Lower leg skin (tissue), 4 donors: ENCODE results near the gene CEP44. TPM values are rescaled to one million over a fixed set of nuclear protein-coding genes. Genes with fewer than 3 reads are reported as not detected.
A peak's percentile ranks its signal among the peaks of the same experiment; 100 is the strongest.

ENCODE experiments used
- DNase-seq, 2 donors: peaks; one replicate each; pipeline ENCODE4 v3.0.0-alpha.2; 2019; ENCODE audit warnings: low spot score in 2 of 2
- H3K4me3 ChIP-seq: fragments of 200-600 bp; sonication (generic); 2 replicates; pipeline ENCODE4 v1.5.1; 2017; ENCODE audit warnings: mild to moderate bottlenecking, low read depth; ENCODE audit not compliant: poor library complexity, severe bottlenecking
- POLR2A ChIP-seq, 2 donors: fragments of 450-650 bp; IDR thresholded peaks; one replicate each; pipeline ENCODE4 v1.6.1; 2016 to 2017; ENCODE audit warnings: antibody characterized with exemption in 2 of 2, mild to moderate bottlenecking in 1 of 2, moderate library complexity in 1 of 2
- WGBS, 2 donors: methylation state at CpG; one replicate each; pipeline ENCODE4 v1.1.5; 2018; 5-methylcytosine and 5-hydroxymethylcytosine counted together
- intact Hi-C: fragments of 100-400 bp; cut with DNase I; formaldehyde crosslinking; loops from one replicate; pipeline ENCODE4 v1.15.0; 2023; ENCODE audit warnings: low total_unique reads
- total RNA-seq, 4 donors: library from RNA; depleted of rRNA; stranded (reverse); fragments of >200 nt; gene quantifications; one replicate each; pipeline ENCODE4 v1.1.0, GENCODE V29; 2016
- TF ChIP-seq, protein P1 (sequence below), 3 donors: fragments of 450-650 bp; IDR thresholded peaks; one replicate each; pipeline ENCODE4 v1.5.1; 2016; ENCODE audit warnings: antibody characterized with exemption in 3 of 3, mild to moderate bottlenecking in 3 of 3, moderate library complexity in 2 of 3

Gene CEP44
- total RNA-seq, result 10 to 100 TPM; 10.2 to 32.5 (median 12.7) TPM

- intact Hi-C loops, result loop anchor here (10.0 kb wide), 1 partner anchor 1569 kb away; no protein-coding TSS in a partner anchor
- WGBS, 2 donors, result 0% methylated on average over 46 of the region's 52 CpGs
- peak within 1 kb of the TSS; percentile 78 for H3K4me3 ChIP-seq
- peak; percentile 61 to 93 for DNase-seq
- TF ChIP-seq POLR2A (IDR thresholded peaks at IDR 0.05), result no peak
- TF ChIP-seq, protein P1, sequence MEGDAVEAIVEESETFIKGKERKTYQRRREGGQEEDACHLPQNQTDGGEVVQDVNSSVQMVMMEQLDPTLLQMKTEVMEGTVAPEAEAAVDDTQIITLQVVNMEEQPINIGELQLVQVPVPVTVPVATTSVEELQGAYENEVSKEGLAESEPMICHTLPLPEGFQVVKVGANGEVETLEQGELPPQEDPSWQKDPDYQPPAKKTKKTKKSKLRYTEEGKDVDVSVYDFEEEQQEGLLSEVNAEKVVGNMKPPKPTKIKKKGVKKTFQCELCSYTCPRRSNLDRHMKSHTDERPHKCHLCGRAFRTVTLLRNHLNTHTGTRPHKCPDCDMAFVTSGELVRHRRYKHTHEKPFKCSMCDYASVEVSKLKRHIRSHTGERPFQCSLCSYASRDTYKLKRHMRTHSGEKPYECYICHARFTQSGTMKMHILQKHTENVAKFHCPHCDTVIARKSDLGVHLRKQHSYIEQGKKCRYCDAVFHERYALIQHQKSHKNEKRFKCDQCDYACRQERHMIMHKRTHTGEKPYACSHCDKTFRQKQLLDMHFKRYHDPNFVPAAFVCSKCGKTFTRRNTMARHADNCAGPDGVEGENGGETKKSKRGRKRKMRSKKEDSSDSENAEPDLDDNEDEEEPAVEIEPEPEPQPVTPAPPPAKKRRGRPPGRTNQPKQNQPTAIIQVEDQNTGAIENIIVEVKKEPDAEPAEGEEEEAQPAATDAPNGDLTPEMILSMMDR (IDR thresholded peaks at IDR 0.05), result no peak
Observed at GRCh38 chr4:174283507-174284471, at the start of gene CEP44, which contains the start of gene FBXO8. Gene CEP44 (plus strand): TSS chr4:174283911. CDS start chr4:174299122, 15,211 bp downstream. Gene FBXO8 (minus strand): TSS chr4:174283667. CDS start chr4:174263092, 20,575 bp downstream.

- no peak for TF ChIP-seq POLR2A (IDR thresholded peaks at IDR 0.05)
- intact Hi-C loops, result no loop called here
Observed at GRCh38 chr4:174236359-174236758, 47.4 kb upstream of the CEP44 start.

GRCh38 chr4:174241162-174241561, 42.5 kb upstream of the CEP44 start:
- no peak overlapping the region for H3K4me3 ChIP-seq
- no peak for TF ChIP-seq POLR2A (IDR thresholded peaks at IDR 0.05)
- TF ChIP-seq, protein P1 (IDR thresholded peaks at IDR 0.05), result no peak
- WGBS, 2 donors, result 78 to 91% methylated on average over 3 of the region's 3 CpGs
- intact Hi-C loops, result no loop called here
- no peak for DNase-seq

More at GRCh38 chr4:174236359-174236758, 47.4 kb upstream of the CEP44 start:
- WGBS, 2 donors, result 77 to 94% methylated on average over 3 of the region's 3 CpGs
- H3K4me3 ChIP-seq, result no peak overlapping the region
- no peak for DNase-seq

- intact Hi-C loops, result no loop called here
- H3K4me3 ChIP-seq, result no peak overlapping the region
- DNase-seq, result no peak
- 79 to 81% methylated on average over 1 of the region's 1 CpG for WGBS, 2 donors
- TF ChIP-seq, protein P1 (IDR thresholded peaks at IDR 0.05), result no peak
- no peak for TF ChIP-seq POLR2A (IDR thresholded peaks at IDR 0.05)
Observed at GRCh38 chr4:174244441-174244840, 39.3 kb upstream of the CEP44 start.

DNA sequence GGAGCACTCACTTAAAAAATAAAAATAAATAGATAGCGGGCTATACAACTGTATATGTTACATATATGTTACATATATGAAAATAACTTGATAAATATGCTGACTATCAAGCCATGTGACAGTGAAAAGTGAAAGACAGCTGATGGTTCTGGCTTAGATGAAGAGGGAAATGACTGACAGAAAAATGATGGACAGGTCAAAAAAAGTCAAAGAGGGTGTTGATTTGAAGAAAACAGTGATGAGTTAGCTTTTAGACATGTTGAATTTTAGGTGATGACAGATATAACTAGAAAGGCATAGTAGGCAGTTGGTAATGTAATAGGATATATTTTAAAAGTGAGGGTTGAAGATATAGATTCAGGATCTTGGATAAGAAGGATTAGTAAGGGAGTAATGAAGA, 38.0 kb upstream of the CEP44 start:
- intact Hi-C loops, result no loop called here
- no peak for DNase-seq
- H3K4me3 ChIP-seq, result no peak overlapping the region
- TF ChIP-seq POLR2A (IDR thresholded peaks at IDR 0.05), result no peak
- TF ChIP-seq, protein P1 (IDR thresholded peaks at IDR 0.05), result no peak
- WGBS, 2 donors, result 93 to 97% methylated on average over 1 of the region's 1 CpG

GRCh38 chr4:174248407-174248806, 35.3 kb upstream of the CEP44 start:
- TF ChIP-seq, protein P1 (IDR thresholded peaks at IDR 0.05), result no peak
- TF ChIP-seq POLR2A (IDR thresholded peaks at IDR 0.05), result no peak
- intact Hi-C loops, result no loop called here
- DNase-seq, result no peak
- H3K4me3 ChIP-seq, result no peak overlapping the region
- whole genome bisulfite sequencing, 2 donors, result 59 to 74% methylated on average over 1 of the region's 1 CpG
